GDM1 (cell line): ENCODE measurements around the gene SGTA.

Experiments
- DNase-seq: peaks from one replicate; lab custom pipeline; 2025; lab: John Stamatoyannopoulos, UW

Gene SGTA

DNA sequence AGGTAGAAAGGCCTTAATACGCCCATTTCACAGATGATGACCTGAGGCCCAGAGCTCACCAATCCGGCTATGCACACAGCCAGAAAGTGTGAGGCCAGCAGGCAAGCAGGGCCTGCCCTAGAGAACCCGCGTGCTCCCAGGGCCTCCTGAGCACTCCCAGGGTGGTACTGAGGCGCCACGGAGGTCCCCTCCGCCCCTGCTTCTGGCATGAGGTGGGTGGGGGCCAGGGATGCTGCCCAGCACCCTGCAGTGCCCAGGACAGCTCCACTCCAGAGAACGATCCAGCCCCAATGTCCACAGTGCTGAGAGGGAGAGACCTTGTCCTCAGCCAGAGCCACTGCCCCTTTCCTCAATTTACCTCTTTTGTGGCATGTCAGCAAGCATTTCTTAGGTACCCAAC lies 13.9 kb downstream of the SGTA start:
- DNase-seq: no peak

DNA sequence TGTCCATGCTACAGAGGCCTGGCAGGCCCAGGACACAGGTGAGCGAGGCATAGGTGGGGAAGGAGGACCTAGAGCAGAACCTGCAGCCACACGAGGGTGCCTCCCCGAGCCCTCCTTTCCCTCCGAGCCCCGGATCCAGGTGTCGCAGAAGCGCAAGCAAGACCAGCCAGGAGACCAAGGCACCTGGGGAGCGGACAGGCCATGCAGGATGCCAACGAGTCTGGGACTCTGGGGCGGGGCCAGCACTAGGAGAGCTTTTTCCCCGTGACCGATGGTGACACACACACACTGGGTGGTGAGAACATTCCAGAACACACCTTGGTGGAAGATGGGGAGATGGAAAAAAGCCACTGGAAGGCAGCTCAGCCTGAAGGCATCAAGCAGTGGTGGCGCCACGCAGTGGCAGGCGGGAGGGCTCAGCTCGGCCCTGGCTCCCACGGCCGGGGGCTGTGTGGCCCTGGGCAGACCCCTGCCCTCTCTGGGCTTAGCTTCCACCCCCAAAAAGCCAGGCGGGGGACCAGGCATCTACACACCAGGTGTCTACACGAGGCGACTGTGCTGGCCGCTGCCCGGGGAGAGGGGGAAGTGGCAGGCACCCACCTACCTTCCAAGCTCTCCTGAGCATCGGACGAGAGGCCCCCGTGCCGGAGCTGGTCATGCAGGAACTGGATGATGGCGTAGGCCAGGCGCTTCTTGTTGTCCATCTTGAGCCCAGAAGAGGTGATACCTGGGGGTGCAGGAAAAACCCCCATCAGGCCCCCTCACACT lies 14.5 kb downstream of the SGTA start:
- DNase-seq: no peak

DNA sequence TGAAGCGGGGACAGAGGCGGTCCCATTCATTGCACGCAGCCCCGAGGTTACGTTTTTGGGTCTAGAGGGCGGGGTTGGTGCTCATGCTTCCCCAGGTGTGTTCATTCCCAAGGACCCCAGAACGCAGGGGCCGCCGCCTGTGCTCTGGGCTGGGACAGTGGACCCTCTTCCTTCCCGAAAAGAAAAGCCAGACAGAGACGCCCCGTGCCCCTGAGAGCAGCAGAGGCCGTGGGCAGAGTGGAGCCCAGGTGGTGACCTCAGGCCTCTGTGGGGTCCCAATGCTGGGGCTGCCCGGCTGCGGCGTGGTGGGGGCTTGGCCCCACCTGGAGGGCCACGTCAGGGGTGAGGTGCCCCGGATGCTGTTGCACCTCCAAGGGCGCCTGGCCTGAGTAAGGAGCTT lies 15.4 kb downstream of the SGTA start:
- DNase-seq: no peak

DNA sequence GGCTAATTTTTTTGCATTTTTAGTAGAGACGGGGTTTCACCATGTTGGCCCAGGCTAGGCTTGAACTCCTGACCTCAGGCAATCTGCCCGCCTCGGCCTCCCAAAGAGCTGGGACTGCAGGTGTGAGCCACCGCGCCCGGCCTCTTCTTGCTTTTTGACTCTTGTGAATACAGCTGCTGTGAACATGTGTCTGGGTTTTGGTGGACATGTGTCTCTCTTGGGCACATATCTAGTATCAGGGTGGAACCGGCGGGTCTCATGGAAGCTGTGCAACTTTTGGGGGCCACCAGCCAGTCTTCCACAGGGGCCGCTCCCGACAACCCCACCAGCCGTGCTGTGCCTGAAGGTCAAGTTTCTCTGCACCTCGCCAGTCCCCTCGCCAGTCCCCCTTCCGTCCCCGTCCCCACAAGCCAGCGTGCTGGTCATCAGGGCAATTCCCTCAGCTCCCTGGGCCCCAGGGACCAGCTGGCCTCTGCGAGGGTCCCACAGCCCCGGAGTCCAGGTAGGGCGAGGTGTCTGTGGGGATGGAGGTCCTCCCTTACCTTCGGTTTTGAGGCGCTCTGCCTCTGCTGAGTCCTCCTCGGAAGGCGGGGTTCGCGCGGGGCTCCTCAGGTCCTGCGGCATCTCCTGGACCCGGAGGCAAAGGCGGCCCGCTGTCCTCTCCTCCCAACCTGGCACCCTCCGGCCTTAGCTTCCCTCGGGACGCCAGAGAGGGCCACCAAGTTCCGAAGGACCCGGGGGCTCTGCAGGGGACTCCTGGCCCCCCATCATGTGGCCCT lies 16.3 kb downstream of the SGTA start:
- DNase-seq: no peak

DNA sequence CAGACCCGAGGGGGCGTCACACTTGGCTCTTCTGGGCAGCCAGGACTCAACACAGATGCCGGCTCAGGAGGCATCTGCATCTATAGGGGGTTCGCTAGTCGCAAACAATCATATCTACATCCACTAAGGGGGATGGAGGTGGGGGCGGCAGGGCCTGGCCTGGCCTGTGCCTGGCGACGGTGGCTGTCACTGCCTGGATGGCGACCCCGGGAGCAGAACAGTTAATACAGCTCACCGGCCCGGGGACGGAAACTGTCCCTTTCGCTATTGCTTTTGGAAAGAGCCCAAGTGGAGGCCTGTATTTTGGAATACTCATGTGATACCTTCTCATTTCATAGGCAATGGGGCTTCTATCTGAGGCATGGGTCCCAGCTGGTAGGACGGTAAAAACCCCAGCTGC lies 17.7 kb downstream of the SGTA start:
- no peak for DNase-seq

DNA sequence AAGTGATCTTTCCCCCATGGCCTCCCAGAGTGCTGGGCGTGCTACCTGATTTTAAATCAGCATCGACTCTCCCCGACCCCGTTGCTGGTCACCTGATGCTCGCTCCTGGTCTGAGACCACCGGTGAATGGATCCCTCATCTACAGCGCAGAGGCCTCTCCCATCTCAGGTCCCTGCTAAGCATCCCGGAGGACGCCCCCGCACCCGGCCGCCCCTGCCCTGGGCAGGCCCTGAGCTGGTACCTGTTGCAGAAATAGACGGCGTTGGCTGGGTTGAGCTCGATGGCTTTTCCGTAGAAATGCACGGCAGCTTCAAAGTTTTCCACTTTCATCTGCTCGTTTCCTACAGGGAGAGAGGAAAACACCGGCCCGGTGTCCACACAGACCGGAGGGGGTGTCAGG lies 18.1 kb downstream of the SGTA start:
- DNase-seq: no peak

DNA sequence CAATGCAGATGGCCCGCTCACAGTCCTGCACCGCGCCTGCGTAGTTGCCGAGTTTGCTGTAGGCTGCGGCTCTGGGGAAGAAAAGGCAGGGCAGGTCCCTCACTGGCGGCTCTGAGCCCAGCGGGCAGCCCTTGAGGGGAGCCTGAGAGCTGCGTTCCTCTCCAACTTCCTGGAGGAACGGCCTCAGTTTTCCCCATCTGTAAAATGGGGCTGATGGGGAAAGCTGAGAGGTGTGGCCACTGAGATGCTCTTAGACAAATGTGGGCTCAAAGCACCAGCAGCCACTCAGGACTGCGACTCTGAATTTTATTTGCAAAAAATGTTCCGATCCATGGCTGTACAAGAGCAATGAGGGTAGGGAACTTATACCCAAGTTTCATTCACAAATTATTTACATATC lies 19.4 kb downstream of the SGTA start:
- DNase-seq: no peak

DNA sequence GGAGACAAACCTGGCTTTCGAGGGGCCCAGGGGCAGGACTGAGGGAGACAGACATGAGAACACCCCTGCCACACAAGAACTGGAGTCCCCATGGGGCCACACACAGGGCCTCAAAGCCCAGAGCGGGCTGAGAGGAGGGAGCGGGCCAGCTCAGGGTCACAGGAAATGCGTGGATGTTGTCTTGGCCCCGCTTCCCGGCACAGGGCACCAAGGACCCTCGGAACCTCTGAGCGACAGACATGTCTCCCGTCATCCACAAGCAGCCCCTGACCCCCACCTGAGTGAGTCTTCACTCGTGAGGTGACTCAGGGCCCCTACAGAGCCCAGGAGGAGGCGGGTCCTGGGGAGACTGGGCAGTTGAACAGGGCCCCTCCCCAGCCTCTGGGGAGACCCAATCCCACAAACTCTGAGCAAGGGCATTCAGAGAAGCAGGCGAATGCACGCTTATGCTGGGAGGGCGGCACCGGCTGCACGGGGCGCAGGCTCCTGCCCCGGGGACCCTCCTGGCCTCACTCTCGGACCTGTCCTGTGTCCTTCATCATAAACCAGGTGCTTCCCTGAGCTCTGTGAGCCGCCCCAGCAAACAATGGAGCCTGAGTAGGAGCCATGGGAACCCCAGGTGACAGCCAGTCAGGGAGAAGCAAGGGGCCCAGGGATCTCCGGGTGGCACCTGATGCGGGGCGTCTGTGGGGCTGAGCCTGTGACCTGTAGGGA lies 20.1 kb downstream of the SGTA start:
- no peak for DNase-seq

DNA sequence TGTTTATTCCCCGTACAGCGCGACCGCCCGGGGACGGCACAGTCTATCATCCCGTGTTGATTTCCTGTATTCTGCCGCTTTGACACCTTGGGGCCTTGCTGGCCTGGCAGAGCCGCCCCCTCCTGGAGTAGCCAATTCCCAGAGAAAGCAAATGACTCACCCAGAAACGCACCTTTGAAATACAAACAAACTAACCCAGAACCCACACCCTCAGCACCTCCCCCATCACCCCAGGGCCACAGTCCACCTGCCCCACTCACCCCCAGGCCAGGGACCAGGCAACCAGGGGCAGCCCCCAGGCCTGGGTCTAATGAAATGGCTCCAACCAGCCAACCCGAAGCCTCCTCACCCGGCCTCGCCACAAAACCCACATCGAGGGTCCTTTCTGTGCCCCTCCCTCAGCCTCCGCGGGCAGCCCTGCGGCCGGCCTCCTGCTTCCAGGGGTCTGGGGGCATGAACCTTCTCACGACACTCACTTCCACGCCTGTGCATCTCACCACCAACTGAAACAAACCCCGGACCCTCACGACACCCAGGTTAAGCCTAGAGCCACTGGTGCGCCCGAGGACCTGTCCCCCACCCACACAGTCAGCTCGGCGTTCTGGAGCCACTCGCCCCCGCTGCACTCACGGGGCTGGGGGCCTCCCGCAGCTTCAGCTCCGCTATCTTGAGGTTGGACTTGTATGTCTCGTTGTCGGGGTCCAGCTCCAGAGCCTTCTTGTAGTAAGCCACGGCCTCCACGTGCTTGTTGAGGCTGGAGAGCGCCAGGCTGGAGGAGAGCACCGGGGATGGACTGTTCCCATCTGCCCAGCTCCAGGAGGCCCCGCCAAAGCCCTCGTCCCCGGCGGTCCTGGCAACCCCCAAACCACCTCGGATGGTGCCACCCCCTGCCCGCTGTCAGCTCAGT lies 20.9 kb downstream of the SGTA start:
- DNase-seq: no peak

DNA sequence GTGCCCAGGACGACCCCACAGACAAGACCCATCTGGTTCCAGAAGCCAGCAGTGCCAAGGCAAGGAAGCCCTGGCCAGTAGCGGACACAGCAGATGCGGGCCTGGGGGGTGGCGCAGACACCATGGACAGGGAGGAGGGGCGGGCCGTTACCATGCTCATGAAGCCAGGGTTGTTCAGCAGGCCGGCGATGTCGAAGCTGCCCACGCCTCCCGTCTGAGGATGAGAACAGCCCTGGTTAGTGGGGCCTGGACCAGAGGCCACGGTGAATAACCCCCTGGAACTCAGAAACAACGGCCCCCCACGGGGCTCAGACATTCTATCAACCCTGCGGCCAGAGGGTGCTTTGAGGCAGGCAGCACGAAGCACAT lies 21.8 kb downstream of the SGTA start:
- DNase-seq: no peak

DNA sequence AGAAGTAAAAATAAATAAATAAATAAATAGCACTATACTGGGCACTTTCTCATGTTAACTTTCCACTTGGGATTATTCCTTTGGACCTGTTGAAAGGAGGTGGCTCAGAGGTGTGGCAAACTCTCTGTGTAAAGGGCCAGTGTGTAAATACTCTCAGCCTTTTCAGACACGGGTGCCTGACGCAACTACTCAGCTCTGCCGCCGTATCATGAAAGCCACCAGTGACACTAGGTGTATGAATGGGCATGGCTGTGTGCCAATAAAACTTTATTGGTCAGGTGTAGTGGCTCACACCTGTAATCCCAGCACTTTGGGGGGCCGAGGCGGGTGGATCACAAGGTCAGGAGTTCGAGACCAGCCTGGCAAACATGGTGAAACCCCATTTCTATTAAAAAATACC lies 23.1 kb downstream of the SGTA start:
- no peak for DNase-seq

DNA sequence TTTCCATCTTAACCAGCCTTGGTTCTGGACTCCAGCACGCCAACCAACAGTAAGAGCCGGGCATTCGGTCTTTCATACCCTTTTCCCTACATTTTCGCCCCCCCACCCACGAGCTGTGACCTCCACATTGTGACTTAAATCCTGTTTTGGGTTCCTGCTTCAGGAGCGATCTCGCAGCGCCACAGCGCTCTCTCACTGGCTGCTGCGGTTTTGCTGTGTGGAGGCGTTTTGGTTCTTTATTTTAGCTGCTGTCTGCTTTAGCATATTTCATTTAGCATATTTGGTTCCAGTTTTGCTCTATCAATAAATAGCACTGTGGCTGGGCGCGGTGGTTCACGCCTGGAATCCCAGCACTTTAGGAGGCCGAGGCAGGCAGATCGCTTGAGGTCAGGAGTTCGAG lies 23.7 kb downstream of the SGTA start:
- no peak for DNase-seq

DNA sequence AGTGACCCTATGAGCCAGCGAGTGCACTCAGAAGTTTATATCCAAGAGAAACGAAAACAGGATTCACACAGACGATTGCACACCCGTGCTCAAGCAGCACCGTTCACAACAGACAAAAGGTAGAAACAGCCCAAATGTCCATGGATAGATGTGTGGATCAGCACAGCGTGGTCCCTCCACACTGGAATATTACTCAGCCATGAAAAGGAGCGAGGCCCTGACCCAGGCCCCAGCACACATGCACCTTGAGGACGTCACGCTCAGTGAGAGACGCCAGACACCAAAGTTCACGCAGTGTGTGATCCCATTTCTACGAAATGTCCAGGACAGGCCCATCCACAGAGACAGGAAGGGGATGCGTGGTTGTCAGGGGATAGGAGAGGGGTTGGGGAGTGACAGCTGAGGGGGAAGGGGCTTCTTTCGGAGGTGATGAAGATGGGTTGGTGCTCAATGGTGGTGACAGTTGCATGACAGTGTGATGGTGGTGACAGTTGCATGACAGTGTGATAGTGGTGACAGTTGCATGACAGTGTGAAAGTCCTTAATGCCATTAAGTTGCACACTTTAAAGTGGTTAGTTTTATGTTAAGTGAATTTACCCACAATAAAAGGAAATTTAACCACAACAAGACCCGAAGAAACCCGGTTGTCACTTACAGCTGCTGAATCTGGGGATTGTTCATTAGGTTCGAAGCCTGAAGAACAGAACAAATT lies 24.3 kb downstream of the SGTA start:
- DNase-seq: no peak

DNA sequence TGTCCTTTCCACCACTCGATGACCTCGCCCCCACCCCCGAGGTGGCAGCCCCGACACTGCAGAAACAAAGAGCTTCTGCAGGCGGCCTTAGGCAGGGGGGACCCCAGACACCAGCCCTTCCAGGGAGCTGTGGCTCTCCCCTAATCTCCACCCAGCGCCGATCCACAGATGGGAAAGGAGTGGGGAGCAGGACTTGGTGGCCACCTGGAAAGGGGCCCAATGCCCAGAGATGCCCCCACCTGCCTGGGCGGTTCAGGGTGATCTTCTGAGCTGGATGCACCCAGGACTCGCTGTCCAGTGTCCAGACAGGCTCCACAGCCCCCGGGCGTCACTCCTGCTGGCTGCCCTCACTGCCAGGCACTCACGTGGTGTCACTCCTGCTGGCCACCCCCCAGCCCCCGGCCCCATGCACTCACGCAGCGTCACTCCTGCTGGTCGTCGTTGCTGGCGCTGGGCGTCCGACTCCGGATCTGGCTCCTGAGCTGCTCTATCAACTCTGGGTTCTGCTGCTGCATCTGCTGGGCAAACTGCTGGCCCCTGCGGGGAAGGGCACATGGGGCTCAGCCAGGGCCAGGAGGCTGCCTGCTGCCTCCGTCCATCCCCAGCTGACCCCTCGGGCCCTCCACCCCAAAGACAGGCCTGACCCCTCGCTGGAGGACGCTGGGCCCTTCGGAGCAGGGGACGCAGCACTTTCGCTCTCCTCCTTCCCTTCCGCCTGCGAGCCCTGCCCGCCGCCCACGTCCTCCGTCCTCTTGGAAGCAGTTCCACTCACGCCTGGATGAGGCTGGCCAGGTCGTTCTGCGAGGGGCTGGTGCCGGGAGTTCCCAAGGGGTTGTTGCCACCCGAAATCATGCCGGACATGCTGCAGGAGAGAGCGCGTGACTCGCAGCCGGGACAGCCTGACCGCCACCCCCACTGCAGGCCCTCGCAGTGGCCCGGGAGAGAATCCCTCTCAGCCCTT lies 25.9 kb downstream of the SGTA start:
- no peak for DNase-seq

DNA sequence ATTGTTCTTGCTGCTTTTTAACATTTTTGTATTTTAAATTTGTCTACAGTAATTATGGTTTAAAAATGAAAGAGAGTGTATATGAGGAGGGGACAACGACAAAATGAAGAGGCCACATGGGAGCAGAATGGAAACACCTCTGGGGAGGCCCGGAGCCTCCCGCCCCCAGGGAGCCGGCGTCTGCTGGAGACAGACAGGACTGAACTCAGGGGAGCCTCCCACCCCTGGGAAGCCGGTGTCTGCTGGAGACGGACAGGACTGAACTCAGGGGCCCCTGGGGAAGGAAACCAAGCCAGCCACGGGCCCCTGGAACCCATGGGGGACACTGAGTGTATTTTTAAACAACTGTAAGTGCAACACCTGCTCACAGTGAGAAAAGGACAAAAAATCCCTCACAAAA lies 26.6 kb downstream of the SGTA start:
- DNase-seq: no peak

DNA sequence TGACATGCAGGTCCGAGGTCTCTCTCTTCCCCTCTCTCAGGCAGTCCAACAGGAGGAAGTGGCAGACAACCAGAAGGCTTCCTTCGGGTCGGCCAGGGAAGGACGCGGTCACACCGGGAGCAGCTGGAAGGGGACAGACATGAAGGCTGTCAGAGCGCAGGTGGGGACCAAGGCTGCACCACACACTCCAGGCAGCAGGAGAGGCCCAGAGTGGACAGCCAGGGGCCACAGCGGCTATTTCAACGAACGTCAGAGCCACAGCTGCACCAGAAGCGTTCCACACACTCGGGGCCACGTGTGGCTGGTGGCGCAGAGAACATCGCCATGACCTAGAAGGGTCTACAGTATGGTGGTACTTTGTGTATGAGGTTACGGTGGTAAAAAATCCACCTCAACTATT lies 27.3 kb downstream of the SGTA start:
- no peak for DNase-seq

DNA sequence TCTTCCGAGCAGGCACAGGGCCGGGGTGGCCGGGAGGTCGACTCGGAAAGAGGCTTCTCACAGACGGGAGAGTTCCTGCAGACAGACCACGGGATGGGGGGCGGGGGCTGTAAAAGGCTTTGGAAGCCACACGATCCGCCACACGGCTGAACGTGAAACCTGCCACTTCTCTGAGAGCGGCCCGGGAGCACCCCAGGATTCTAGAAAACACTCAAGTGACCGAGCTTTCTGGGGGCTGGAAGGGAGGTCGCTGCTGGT lies 27.7 kb downstream of the SGTA start:
- DNase-seq: no peak

DNA sequence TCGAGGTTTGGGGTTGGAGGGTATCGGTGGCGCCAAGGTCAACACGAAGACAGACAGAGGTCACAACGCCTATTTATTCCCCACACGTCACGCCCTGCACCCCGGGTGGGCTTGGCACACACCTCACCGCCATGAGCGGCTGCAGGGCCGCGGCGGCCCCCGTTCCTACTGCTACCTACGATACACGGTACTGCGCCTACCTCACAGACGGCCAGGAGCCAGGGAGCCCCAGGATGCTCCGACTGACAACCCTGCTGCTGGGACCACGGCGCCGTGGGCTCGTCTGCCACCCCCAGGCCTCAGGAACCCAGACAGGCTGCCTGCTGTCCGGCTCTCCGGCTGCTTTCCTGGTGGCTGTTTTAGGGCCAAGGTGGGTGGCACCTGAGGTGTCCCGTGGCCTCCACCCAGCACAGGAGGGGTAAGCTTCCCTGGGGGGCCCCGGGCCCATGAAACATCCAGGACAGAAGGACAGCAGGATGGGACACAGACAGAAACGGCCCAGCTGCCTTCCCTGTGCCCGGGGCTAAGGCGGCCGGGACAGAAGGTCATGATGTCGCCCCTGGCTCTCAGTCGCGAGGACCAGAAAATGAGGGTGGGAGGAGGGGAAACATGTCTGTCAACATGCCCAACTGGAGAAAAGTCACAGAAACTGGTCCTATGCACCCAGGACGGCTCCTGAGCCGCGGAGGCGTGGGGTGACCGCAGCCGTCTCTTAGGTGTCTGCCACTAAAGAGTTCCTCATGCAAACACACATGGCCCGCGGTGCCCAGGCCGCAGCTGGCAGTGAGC lies 28.2 kb downstream of the SGTA start:
- DNase-seq: no peak

DNA sequence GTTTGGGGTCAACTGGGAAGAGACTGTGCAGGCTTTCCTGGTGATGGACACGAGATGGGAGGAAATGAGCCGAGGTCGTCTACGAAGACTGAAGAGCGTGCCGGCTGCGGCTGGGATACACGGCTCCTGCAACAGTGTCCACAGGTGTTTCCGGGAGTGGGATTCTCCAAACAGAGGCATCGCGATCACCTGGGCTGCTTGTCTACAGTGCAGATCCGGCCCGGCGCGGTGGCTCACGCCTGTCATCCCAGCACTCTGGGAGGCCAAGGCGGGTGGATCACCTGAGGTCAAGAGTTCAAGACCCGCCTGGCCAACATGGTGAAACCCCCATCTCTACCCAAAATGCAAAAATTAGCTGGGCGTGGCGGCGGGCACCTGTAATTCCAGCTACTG lies 31.6 kb downstream of the SGTA start:
- DNase-seq: no peak
